Activated CD4-positive, alpha-beta T cell treated with anti-CD3 and anti-CD28 coated beads, Interleukin-10, Interleukin-2, amounts not matched to agents 100 ng/mL and 50 ng/mL, durations not matched to agents 16 hours and 8 hours (primary cell): ENCODE results near the gene ATAD5.
"Not testable (repeated sequence)": the region's sequence is repeated elsewhere in the genome, so short reads cannot be mapped to it uniquely, and the experiment has no call there.

Source experiments
- DNase-seq: peaks from one replicate; pipeline ENCODE4 v3.0.0-alpha.2; 2020

ATAD5 gene

DNA sequence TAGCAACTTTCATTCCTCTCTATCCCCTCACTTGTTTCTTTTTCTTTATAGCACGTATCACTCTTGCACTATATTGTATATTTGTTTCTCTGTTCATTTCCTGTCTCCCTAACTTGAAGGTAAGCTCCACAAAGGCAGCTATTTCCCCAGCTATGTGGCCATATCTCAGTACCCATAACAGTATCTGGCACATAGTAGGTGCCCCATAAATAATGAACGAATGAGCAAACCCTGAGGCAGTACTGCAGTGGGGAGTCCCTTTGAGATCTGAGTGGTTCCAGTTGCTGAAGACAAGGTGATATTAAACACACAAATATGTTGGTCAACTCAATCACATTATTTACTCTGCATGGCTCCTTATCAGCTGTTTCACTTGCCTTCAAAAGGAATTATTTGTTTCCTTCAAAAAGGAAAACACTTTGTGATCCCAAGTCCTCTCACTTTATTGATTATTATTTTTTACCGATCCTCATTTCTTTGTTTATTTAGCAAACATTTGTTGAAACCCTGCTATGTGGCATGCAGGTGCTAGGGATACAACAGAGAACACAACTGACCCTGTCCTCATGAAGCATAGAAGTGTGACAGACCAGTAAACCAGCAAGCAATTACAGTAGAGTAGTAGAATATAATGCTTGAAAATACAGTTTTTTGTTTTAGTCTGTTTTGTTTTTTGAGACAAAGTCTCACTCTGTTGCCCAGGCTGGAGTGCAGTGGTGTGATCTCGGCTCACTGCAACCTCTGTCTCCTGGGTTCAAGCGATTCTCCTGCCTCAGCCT lies 84.3 kb downstream of the ATAD5 start:
- DNase-seq = no peak

DNA sequence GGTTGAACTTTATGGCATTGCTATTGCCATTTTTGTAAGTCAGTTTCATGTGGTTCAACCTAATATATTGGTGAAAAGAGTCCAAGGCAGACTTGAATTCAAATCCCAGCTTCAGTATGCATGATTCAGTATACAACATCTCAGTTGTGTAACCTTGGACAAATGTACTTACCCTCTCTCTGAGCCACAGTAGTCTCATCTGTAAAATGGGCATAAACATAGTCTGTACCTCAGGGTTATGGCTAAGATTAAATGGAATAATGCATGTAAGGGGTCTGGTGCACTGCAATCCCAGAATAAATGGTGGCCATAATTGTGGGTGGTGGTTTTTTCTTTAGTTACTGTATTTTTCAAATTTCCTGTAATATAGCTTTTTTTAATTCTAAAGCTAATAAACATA lies 85.3 kb downstream of the ATAD5 start:
- no peak for DNase-seq

DNA sequence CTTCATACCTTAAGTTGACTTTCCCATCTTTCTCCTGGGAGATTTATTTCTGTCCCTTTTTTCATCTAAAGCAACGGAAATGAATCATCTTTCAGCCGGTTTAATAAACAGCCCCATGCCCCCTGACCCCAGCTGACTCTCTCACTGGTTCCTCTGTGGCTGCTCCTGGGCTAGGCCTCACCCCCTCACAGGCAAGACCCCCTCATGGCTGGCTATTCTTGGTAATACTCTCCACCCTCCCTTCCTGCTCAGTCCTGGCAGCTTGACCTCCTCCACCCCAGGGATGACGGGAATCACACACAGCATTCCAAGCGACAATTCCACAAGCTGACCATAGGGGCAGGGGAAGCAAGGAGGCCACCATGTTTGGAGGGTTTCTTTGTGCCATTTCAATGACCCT lies 88.5 kb downstream of the ATAD5 start:
- DNase-seq = no peak

DNA sequence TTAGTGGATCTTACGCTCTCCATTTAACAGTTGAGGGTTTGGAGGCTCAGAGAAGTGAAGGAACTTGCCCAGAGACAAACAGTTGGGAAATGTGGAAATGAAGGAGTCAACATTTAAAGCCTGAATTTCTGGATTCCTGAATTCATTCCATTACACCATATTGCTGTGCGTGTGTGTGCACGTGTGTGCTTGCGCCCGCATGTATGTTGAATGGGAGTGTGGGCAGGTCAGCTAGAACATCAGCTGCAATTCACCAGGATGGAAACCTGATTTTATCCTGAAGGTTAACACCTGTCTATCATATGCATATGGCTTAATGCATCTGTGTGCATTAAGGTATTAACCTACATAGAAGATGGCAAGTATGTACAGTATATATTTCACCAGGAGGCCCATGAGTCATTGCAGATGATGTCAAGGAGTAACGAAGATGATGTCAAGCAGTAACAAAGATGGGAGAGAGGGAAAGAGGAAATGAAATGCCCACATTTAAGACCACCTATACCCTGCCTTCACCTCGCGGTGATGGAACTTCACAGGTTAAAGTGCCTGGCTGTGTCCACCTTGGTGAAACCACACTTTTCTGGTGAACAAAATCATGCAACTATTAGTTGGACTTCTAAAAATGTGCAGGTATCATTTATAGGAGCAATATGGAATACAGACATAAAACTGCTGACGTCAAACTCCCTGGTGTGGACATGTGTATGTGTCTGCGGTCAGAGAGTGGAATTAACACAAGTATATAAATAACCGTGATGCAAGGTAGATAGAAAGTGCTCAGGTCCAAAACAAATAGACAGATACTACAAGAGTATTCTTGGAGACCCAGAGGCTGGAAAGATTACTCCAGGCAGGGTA lies 89.1 kb downstream of the ATAD5 start:
- DNase-seq = no peak

DNA sequence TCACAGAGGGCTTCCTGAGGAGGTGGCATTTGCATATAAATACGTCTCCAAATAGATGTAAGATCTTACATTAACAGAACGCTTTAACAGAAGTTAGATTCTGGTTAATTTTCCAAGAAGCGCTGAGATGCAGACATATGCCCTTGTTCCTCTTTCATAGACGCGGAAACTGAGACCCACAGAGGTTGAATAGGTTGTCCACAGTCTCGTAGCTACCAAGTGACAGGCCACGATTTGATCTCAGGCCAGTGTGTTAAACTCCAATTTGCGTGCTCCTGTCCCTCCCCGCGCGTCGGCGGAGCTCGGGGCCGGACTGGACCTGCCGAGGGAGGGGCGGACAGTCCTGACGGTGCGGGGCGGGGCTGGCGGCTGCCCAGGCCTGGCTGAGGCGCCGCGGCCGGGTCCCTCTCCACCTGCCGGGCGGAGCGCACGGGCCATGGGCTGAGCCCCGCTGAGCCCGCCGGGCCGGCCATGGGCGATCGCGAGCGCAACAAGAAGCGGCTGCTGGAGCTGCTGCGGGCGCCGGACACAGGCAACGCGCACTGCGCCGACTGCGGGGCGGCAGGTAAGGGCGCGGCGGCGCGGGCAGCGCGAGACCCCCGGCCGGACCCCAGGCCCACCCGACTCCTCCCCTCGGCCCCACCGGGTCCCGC lies 89.9 kb downstream of the ATAD5 start, which contains the start of gene ADAP2:
Gene ADAP2 (plus strand): TSS at position 402 of the 653 bp plus-strand sequence. CDS start 70 bp downstream, at position 472.
- no peak for DNase-seq

DNA sequence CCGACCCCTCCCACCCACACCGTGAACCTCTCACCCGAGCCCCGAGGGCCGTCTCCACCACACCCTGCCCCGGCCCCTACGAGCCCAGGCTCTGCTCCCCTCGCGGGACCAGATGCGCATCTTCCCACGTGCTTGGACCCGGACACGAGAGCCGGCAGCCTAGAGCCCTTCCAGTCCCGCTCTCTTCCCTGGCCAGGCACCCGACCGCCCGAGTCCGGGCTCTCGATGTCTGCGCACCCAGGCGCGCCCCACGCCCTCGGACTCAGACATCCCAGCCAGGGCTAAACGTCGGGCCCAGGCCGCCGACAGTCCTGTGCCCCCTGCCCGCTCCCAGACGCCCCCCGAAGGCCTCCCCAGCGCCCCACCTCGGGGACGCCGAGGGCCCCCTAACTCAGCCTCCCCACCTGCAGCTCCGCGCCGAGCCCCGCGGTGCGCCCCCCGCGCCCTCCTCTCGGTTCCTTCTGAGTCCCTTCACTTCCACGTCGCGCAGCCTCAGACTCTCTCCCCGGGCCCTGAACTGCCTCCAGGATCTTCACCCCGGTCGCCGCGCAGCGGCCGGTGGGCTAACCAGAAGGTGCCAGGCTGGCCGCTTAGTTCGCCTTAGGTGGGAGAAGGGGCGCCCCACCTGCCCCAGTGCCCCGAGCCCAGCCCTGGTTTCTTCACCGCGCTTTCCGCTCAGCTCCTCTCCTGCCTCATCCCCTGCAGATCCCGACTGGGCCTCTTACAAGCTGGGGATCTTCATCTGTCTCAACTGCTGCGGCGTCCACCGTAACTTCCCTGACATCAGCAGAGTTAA lies 90.7 kb downstream of the ATAD5 start:
- DNase-seq = no peak

DNA sequence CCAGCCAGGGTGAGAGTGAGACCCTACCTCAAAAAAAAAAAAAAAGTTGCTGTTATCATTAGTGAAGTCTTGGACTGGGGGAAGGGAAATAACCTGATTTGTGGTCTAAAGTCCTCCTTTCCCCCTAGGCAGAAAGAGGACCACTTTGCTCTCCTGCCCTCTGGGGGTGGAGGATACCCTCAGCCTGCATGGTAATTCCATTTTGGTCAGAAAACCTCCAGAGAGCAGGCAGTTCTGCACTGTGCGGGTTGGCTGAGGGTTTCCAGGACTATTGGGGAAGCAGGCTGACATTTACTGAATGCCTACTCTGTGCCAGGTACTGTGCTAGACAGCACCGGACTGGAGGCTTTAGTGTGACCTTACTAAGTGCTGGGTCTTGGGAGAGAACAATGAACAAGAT lies 92.6 kb downstream of the ATAD5 start:
- no peak for DNase-seq

DNA sequence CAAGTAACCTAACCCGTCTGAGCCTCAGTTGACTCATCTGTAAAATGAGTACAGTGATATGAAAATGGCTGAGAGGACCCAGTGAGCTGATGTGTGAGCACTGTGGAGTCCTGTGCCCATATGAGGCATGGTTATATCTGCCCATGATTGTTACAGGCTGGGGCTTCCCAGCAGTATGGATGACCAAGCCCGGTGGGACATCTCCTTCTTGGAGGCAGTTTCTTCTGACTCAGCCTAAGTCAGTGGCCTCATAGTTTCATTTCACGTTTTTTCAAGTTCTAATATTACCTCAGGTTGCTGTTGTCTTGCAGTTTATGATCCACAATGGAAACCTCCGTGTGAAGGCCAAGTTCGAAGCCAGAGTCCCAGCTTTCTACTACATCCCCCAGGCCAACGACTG lies 94.8 kb downstream of the ATAD5 start:
- no peak for DNase-seq

DNA sequence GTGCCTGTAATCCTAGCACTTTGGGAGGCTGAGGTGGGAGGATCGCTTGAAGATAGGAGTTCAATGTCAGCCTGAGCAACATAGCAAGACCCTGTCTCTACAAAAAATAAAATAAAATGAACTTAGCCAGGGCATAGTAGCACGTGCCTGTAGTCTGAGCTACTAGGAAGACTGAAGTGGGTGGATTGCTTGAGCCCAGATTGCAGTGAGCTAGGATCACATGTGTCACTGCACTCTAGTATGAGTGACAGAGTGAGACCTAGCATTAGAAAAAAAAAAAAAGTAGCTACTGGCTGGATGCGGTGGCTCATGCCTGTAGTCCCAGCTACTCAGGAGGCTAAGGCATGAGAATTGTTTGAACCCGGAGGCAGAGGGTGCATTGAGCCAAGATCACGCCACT lies 96.0 kb downstream of the ATAD5 start:
- DNase-seq = no peak

DNA sequence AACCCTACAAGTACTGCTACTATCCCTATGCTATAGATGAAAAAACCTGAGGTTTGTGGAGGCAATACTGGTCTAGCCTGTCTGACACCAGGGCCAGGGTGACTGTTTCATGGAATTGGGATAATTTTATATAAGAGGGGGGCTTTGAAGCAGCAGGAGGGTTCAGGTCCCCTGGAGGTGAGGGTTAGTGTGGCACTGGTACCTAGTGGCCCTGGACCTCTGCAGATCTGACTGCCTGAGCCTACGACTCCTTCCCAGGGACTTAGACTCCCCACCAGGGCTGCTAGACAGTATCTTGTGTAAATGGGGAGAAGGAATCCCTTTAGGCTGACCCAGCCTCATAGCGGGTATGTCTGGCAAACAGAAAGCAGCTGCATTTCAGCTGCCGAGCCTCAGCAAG lies 96.8 kb downstream of the ATAD5 start:
- DNase-seq = no peak

DNA sequence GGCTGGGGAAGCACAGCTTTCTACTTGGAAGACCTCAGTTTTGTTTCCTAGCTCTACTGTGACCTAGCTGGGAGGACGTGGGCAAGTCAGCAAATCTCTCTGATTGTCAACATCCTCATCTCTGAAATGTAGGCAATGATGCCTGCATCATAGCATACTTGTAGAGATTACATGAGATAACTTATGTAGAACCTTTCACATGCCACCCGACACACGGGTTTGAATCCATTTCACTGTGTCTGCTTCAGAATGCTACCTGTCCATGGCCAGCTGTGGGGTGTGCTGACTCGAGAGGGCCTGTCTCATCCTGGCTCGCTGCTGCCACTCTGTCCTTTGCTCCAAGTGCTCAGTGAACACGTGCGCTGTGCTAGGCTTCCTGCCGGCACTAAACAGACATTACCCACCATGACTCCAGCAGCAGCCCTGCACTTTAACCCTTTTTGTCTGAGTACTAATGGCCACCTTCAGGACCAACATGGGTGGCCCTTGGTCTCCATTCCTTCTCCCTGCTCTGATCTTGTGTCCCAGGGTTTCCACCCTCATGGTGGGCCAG lies 97.4 kb downstream of the ATAD5 start:
- no peak for DNase-seq

DNA sequence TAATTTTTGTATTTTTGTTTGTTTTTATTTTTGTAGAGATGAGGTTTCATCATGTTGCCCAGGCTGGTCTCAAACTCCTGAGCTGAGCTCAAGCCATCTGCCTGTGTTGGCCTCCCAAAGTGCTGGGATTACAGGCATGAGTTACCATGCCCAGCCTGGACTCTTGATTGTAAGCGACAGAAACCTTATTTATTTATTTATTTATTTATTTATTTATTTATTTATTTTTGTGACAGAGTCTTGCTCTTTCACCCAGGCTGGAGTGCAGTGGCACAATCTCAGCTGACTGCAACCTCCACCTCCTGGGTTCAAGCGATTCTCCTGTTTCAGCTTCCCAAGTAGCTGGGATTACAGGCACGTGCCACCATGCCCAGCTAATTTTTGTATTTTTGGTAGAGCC lies 98.1 kb downstream of the ATAD5 start:
- DNase-seq = not testable (repeated sequence)

DNA sequence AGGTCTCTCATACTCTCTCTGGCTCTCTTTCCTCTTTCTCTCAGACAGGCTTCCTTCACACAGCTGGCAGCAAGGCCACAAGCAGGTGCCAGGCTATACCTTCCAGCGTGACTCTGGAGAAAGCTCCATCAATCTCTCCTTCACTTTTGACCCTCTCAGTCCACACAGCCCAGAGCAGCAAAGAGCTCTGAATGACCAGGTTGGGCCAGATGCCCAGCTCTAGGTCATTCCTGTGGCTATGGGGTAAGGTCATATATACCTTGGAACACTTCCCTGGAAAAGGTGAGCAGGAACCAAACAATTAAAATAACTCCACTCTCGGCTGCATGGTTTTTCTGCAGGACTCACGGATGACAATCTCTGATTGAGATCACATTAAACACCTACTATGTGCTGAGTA lies 98.7 kb downstream of the ATAD5 start:
- no peak for DNase-seq

DNA sequence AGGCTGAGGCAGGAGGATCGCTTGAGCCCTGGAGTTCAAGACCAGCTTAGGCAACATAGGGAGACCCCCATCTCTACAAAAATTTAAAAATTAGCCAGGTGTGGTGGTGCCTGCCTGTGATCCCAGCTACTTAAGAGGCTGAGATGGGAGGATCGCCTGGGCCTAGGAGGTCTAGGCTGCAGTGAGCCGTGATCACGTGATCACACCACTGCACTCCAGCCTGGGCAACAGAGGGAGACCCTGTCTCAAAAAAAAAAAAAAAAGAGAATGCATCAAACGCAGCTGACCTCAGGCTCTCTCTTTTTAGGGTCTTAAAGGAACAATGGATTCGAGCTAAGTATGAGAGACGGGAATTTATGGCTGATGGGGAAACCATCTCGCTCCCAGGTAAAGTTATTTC lies 99.8 kb downstream of the ATAD5 start:
- DNase-seq = not testable (repeated sequence)

DNA sequence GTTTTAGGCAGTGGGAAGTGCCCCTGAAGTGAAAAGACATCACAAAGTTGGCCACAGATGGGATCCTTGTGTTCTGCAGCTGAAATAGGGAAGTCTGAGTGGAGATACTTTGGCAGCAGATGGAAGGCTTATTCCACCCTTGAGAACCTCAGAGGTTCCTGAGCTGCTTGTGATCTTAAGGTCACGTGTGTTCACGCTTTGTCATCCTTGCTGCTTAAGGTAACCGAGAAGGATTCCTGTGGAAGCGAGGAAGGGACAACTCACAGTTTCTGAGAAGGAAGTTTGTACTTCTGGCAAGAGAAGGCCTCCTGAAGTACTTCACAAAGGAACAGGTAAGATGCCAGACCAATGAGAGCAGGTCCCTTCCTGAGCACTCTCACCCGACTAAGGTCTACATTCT lies 102.2 kb downstream of the ATAD5 start:
- no peak for DNase-seq

DNA sequence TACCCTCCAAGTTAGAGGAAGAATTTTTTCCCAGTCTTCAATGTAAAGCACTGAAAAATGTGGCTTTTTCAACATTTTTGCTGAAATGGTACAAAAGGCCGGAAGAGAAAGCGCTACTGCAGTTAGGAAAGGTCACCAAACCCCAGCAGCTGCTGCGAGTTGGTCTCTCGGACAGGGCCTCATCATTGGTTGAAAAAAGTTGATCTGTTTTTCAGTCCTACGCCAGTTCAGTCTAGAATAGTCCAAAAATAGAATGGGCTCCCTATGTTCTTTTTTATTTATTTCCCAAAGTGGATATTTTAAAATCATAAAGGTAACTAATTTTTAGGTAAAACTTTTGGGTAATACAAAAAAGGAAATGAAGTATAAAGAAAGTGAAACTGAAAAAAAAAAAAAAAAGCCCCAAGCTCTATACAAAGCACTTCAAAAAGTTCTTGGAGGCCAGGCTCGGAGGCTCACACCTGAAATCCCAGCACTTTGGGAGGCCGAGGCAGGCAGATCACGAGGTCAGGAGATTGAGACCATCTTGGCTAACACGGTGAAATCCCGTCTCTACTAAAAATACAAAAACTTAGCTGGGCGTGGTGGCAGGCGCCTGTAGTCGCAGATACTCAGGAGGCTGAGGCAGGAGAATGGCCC lies 107.4 kb downstream of the ATAD5 start:
- no peak for DNase-seq

DNA sequence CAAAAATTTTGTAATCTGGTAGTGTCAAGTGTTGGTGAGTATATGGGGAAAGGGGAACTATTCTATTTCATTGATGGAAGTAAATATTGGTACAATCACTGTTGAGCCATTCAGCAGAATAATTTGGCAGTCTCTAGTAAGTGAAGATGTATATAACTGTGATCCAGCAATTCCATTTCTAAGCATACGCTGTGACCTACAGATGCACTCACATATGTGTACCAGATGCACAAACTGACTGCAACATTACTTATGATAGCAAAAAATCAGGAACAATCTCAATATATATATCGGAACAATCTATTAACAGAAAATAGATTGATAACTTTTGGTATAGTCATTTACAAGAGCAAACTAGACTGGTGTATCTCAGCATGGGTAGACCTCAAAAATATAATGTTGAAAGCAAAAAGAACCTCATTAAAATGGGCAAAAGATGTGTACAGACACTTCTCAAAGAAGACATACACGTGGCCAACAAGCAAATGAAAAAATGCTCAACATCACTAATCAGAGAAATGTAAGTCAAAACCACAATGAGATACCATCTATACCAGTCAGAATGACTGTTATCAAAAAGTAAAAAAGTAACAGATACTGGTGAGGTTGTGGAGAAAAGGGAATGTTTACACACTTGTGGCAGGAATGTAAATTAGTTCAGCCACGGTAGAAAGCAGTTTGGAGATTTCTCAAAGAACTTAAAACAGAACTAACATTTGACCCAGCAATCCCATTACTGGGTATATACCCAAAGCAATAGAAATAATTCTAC lies 110.7 kb downstream of the ATAD5 start:
- peak; percentile 15 for DNase-seq
